Measurements from ENCODE around the gene PSME3. TPM values are rescaled to one million over a fixed set of nuclear protein-coding genes. Genes with fewer than 3 reads are reported as not detected.
A peak's percentile ranks its signal among the peaks of the same experiment; 100 is the strongest.

PSME3 gene
- total and polyA plus RNA-seq, 9 of the 15 experiments (the other 6 are each of a cell fraction or from before 2014, with no cell fraction given) = 31.2 to 275 (median 141) TPM

- TF ChIP-seq CTCF (IDR thresholded peaks at IDR 0.05 in 2 of 3, conservative IDR thresholded peaks at IDR 0.05 in 1 of 3; ENCODE audit: insufficient read depth in 2 of 3, low read depth in 1 of 3, low read length in 3 of 3) (peak; percentile 75 to 90 (median 80)), TRIM25 (IDR thresholded peaks at IDR 0.05; ENCODE audit: borderline replicate concordance) (no peak), XRCC5 (IDR thresholded peaks at IDR 0.05; ENCODE audit: low read depth, low read length) (0 out of 2 replicates have a peak, but pooled peaks have one; percentile 46), JUND (IDR thresholded peaks at IDR 0.05; ENCODE audit: borderline replicate concordance, low read depth, low read length) (0 out of 2 replicates have a peak, but pooled peaks have one; percentile 17), JUND (tag; IDR thresholded peaks at IDR 0.05; ENCODE audit: borderline replicate concordance, low read depth, low read length) (peak; percentile 18; the same call in 1 of the 3 replicates), MTF1 (CRISPR knock-in tag; IDR thresholded peaks at IDR 0.05; ENCODE audit: borderline replicate concordance) (no peak), CREB1 (IDR thresholded peaks at IDR 0.05) (no peak), CREB1 (CRISPR knock-in tag; IDR thresholded peaks at IDR 0.05) (no peak)
These were observed 13.2 kb upstream of the PSME3 start (continued) for GRCh38 chr17:42819939-42820535.

All from K562 (cell line).